Liver (tissue), 9 donors: ENCODE data around the gene BAIAP3. TPM values are rescaled to one million over a fixed set of nuclear protein-coding genes. Genes with fewer than 3 reads are reported as not detected.

Experiments used
- DNase-seq: peaks from one replicate; pipeline ENCODE4 v3.0.0-alpha.2; 2017; ENCODE audit warnings: low spot score
- H3K27ac ChIP-seq, 2 donors: one replicate each; pipeline ENCODE4 v1.7.0; 2013; ENCODE audit warnings: inconsistent platforms in 2 of 2, low read length in 2 of 2, control low read depth in 1 of 2, low read depth in 1 of 2, mild to moderate bottlenecking in 1 of 2
- H3K27me3 ChIP-seq, 4 donors: one replicate each; pipeline versions ENCODE4 v1.6.1 to v1.7.0; 2013; ENCODE audit warnings: low read length in 3 of 4, inconsistent platforms in 1 of 4, mild to moderate bottlenecking in 1 of 4, moderate library complexity in 1 of 4; ENCODE audit not compliant: control insufficient read depth in 4 of 4, insufficient read depth in 4 of 4
- H3K36me3 ChIP-seq, 4 donors: one replicate each; pipeline versions ENCODE4 v1.6.1 to v1.7.0; 2013; ENCODE audit warnings: low read length in 3 of 4, mild to moderate bottlenecking in 3 of 4, low read depth in 1 of 4, moderate library complexity in 1 of 4; ENCODE audit not compliant: control insufficient read depth in 4 of 4, insufficient read depth in 3 of 4
- H3K4me1 ChIP-seq, 4 donors: one replicate each; pipeline versions ENCODE4 v1.6.1 to v1.7.0; 2013; ENCODE audit warnings: low read length in 3 of 4, mild to moderate bottlenecking in 3 of 4, moderate library complexity in 1 of 4; ENCODE audit not compliant: control insufficient read depth in 4 of 4, insufficient read depth in 4 of 4
- H3K4me3 ChIP-seq, 3 donors: one replicate each; pipeline versions ENCODE4 v1.6.1 to v1.7.0; 2013; ENCODE audit warnings: low read length in 3 of 3, control low read depth in 1 of 3, low read depth in 1 of 3, mild to moderate bottlenecking in 1 of 3
- H3K9ac ChIP-seq, 2 donors: one replicate each; pipeline ENCODE4 v1.7.0; 2013; ENCODE audit warnings: low read length in 2 of 2, mild to moderate bottlenecking in 2 of 2, moderate library complexity in 2 of 2, control low read depth in 1 of 2, low read depth in 1 of 2
- H3K9me3 ChIP-seq, 4 donors: one replicate each; pipeline versions ENCODE4 v1.6.1 to v1.7.0; 2013; ENCODE audit warnings: low read length in 3 of 4; ENCODE audit not compliant: control insufficient read depth in 4 of 4
- ATF3 ChIP-seq: IDR thresholded peaks from 2 replicates; pipeline ENCODE4 v1.6.1; 2016; ENCODE audit warnings: antibody characterized with exemption
- CTCF ChIP-seq: fragments of 150-350 bp; IDR thresholded peaks from 2 replicates; pipeline ENCODE4 v1.5.1; 2017; ENCODE audit warnings: improper control_type of control experiment, low read depth, low read length; ENCODE audit not compliant: missing input control
- EGR1 ChIP-seq, 2 donors: IDR thresholded peaks; 2 replicates each; pipeline ENCODE4 v1.6.1; 2016 to 2018; ENCODE audit warnings: antibody characterized with exemption in 2 of 2, low read depth in 2 of 2
- FOXA1 ChIP-seq: IDR thresholded peaks from 2 replicates; pipeline ENCODE4 v1.6.1; 2016; ENCODE audit warnings: antibody characterized with exemption
- FOXA2 ChIP-seq: IDR thresholded peaks from 2 replicates; pipeline ENCODE4 v1.6.1; 2016; ENCODE audit warnings: antibody characterized with exemption
- GABPA ChIP-seq, 2 donors: IDR thresholded peaks in 1 of 2; conservative IDR thresholded peaks in 1 of 2; 2 replicates each; pipeline ENCODE4 v1.6.1; 2016; ENCODE audit warnings: antibody characterized with exemption in 2 of 2, mild to moderate bottlenecking in 1 of 2, moderate library complexity in 1 of 2
- HNF4A ChIP-seq, 2 donors: conservative IDR thresholded peaks; 2 replicates each; pipeline ENCODE4 v1.6.1; 2016; ENCODE audit warnings: antibody characterized with exemption in 2 of 2, mild to moderate bottlenecking in 2 of 2
- HNF4G ChIP-seq: IDR thresholded peaks from 2 replicates; pipeline ENCODE4 v1.6.1; 2016; ENCODE audit warnings: antibody characterized with exemption
- JUND ChIP-seq, 2 donors: IDR thresholded peaks; 2 replicates each; pipeline ENCODE4 v1.6.1; 2016; ENCODE audit warnings: antibody characterized with exemption in 2 of 2
- MAX ChIP-seq: IDR thresholded peaks from 2 replicates; pipeline ENCODE4 v1.6.1; 2016; ENCODE audit warnings: antibody characterized with exemption
- NR2F2 ChIP-seq: IDR thresholded peaks from 2 replicates; pipeline ENCODE4 v1.6.1; 2016; ENCODE audit warnings: antibody characterized with exemption
- RAD21 ChIP-seq, 2 donors: IDR thresholded peaks; 2 replicates each; pipeline ENCODE4 v1.6.1; 2016; ENCODE audit warnings: antibody characterized with exemption in 2 of 2, mild to moderate bottlenecking in 2 of 2
- REST ChIP-seq: IDR thresholded peaks from 2 replicates; pipeline ENCODE4 v1.6.1; 2016; ENCODE audit warnings: antibody characterized with exemption, mild to moderate bottlenecking
- RXRA ChIP-seq, 2 donors: IDR thresholded peaks; 2 replicates each; pipeline ENCODE4 v1.6.1; 2017 to 2018; ENCODE audit warnings: antibody characterized with exemption in 2 of 2, mild to moderate bottlenecking in 1 of 2
- SP1 ChIP-seq: IDR thresholded peaks from 2 replicates; pipeline ENCODE4 v1.6.1; 2018; ENCODE audit warnings: antibody characterized with exemption, mild to moderate bottlenecking
- TAF1 ChIP-seq: conservative IDR thresholded peaks from 2 replicates; pipeline ENCODE4 v1.6.1; 2016; ENCODE audit warnings: antibody characterized with exemption, mild to moderate bottlenecking
- YY1 ChIP-seq: IDR thresholded peaks from 2 replicates; pipeline ENCODE4 v1.6.1; 2016; ENCODE audit warnings: antibody characterized with exemption, mild to moderate bottlenecking
- ZBTB33 ChIP-seq: IDR thresholded peaks from 2 replicates; pipeline ENCODE4 v1.6.1; 2016; ENCODE audit warnings: antibody characterized with exemption
- WGBS: extraction: QIAGEN DNeasy Blood & Tissue Kit; methylation state at CpG from one replicate; pipeline ENCODE4 v1.1.7; 2013; 5-methylcytosine and 5-hydroxymethylcytosine counted together
- polyA plus RNA-seq, 2 donors: library from polyadenylated mRNA; stranded (reverse) in 1 of 2; unstranded in 1 of 2; fragments of 200-250 nt in 1 of 2; fragments of >200 nt in 1 of 2; fragmentation: Nextera tagmentation in 1 of 2; extraction: Ambion mirVana in 1 of 2; gene quantifications; one replicate each; pipeline versions ENCODE4 v1.2.1 to v1.2.3, GENCODE V29; 2013 to 2015
- total RNA-seq, 2 donors: library from RNA; depleted of rRNA; stranded (reverse); fragments of >200 nt; gene quantifications; one replicate each; pipeline ENCODE4 v1.2.3, GENCODE V29; 2014
- donor health status: healthy.
- donor health status: healthy.
- donor health status: healthy.
- donor health status: healthy.
- donor health status: healthy.

BAIAP3 gene
- total and polyA plus RNA-seq, 4 donors: 1.6 to 3.8 (median 2.6) TPM

GRCh38 chr16:1364510-1364909 lies 31.1 kb downstream of the BAIAP3 start:
- TF ChIP-seq NR2F2: no peak
- no peak for TF ChIP-seq HNF4A (conservative IDR thresholded peaks at IDR 0.05)
- no peak for TF ChIP-seq MAX
- no peak for TF ChIP-seq JUND (IDR thresholded peaks at IDR 0.05)
- no peak for TF ChIP-seq TAF1
- no peak for TF ChIP-seq RXRA (IDR thresholded peaks at IDR 0.05)
- no peak for TF ChIP-seq EGR1 (IDR thresholded peaks at IDR 0.05; ENCODE audit: low read depth in 2 of 2)
- no peak for TF ChIP-seq HNF4G
- no peak for TF ChIP-seq ZBTB33
- no peak for TF ChIP-seq FOXA2
- TF ChIP-seq CTCF: no peak
- no peak for TF ChIP-seq RAD21 (IDR thresholded peaks at IDR 0.05)
- no peak for TF ChIP-seq YY1
- no peak for TF ChIP-seq GABPA (IDR thresholded peaks at IDR 0.05 in 1 of 2, conservative IDR thresholded peaks at IDR 0.05 in 1 of 2)
- TF ChIP-seq FOXA1: no peak
- TF ChIP-seq ATF3: no peak
- TF ChIP-seq SP1: no peak
- no peak for TF ChIP-seq REST
- no peak overlapping the region for H3K9ac ChIP-seq
- no peaks in the 10 kb centered on the region for H3K27me3 ChIP-seq
- 92% methylated on average over 22 of the region's 22 CpGs for WGBS
- no peaks in the 10 kb centered on the region for H3K9me3 ChIP-seq
- H3K27ac ChIP-seq: no peak overlapping the region
- DNase-seq: no peak
- peaks cover 4 to 54% (median 32%) of the 10 kb centered on the region in 4 donors for H3K36me3 ChIP-seq
- no peaks in the 10 kb centered on the region for H3K4me1 ChIP-seq
- no peak overlapping the region for H3K4me3 ChIP-seq
